HepG2 (cell line): ENCODE results near the gene FRMD8. TPM values are rescaled to one million over a fixed set of nuclear protein-coding genes. Genes with fewer than 3 reads are reported as not detected.

Experiments used
- ATAC-seq: fragments of 200-7000 bp; cut with Tn5 transposase; 3 replicates; pipeline ENCODE4 v1.9.1; 2020; ENCODE audit warnings: mild to moderate bottlenecking, moderate library complexity
- BruUV-seq: library from RNA; stranded (reverse); fragments of 400-500 nt; replicated peaks from 2 replicates; lab custom pipeline; 2021; lab: Mats Ljungman, UMichigan
- CTCF ChIA-PET: fragments of 300-600 bp; formaldehyde crosslinking; extraction: SDS; loops from one replicate; lab custom pipeline; 2021; ENCODE audit warnings: low total read pairs, inconsistent platforms, low intra/inter-chr PET ratio; lab: Yijun Ruan, JAX
- POLR2A ChIA-PET: fragments of 350-600 bp; sonication (Branson Sonifier 250); formaldehyde crosslinking; loops from one replicate; lab custom pipeline; 2020; ENCODE audit warnings: antibody characterized with exemption, inconsistent platforms; lab: Yijun Ruan, JAX
- DNase-seq: peaks from one replicate; pipeline ENCODE4 v3.0.0-alpha.2; 2015; ENCODE audit warnings: low spot score
- FAIRE-seq: peaks from 3 replicates; lab custom pipeline; 2011; peaks lifted over from hg19 to GRCh38; lab: Jason Lieb, UNC
- H2AFZ ChIP-seq: one replicate; pipeline ENCODE4 v1.6.1; 2011; ENCODE audit warnings: low read length, inconsistent platforms
- H3K27ac ChIP-seq: fragments of 300-600 bp; 3 replicates; pipeline ENCODE4 v1.8.0; 2011; ENCODE audit warnings: mixed run types, mild to moderate bottlenecking, mixed read lengths, low read length, inconsistent platforms; ENCODE audit not compliant: insufficient read depth; ENCODE audit errors: extremely low read length
- H3K27me3 ChIP-seq, 2 experiments: fragments of 200-600 bp in 1 of 2; 2 replicates in 1 of 2; 3 replicates in 1 of 2; pipeline versions ENCODE4 v1.6.0 to v1.8.0; 2011; ENCODE audit warnings: low read length in 2 of 2, mild to moderate bottlenecking in 2 of 2, moderate library complexity in 2 of 2, inconsistent platforms in 1 of 2; ENCODE audit not compliant: insufficient read depth in 2 of 2, control insufficient read depth in 1 of 2
- H3K36me3 ChIP-seq, 2 experiments: fragments of 200-600 bp in 1 of 2; replicated peaks in 1 of 2; 2 replicates in 1 of 2; 3 replicates in 1 of 2; pipeline versions ENCODE4 v1.5.1 to v1.8.0; 2011; ENCODE audit warnings: low read length in 2 of 2, inconsistent platforms in 1 of 2; ENCODE audit not compliant: insufficient read depth in 2 of 2, control insufficient read depth in 1 of 2
- H3K4me1 ChIP-seq: 2 replicates; pipeline ENCODE4 v1.5.1; 2012; ENCODE audit warnings: low read length, inconsistent platforms; ENCODE audit not compliant: insufficient read depth
- H3K4me2 ChIP-seq: 2 replicates; pipeline ENCODE4 v1.6.0; 2011; ENCODE audit warnings: low read depth, low read length, inconsistent platforms
- H3K4me3 ChIP-seq, 3 experiments: fragments of 200-600 bp in 1 of 3; sonication (generic), shearing (Covaris generic) in 1 of 3; replicated peaks in 1 of 3; 2 replicates each; pipeline ENCODE4 v1.5.1; 2011 to 2016; ENCODE audit warnings: low read length in 3 of 3, inconsistent platforms in 2 of 3, low read depth in 2 of 3, mild to moderate bottlenecking in 2 of 3, control low read depth in 1 of 3, mixed read lengths in 1 of 3; ENCODE audit not compliant: insufficient read depth in 1 of 3
- H3K79me2 ChIP-seq: one replicate; pipeline ENCODE4 v1.6.1; 2011; ENCODE audit warnings: low read length, inconsistent platforms; ENCODE audit not compliant: insufficient read depth
- H3K9ac ChIP-seq: 2 replicates; pipeline ENCODE4 v1.6.0; 2011; ENCODE audit warnings: mild to moderate bottlenecking, low read depth, low read length, inconsistent platforms; ENCODE audit not compliant: insufficient read depth
- H3K9me3 ChIP-seq: 2 replicates; pipeline ENCODE4 v1.5.1; 2012; ENCODE audit warnings: mild to moderate bottlenecking, low read length
- H4K20me1 ChIP-seq: 2 replicates; pipeline ENCODE4 v1.6.0; 2011; ENCODE audit warnings: inconsistent platforms, mild to moderate bottlenecking, low read length, moderate library complexity; ENCODE audit not compliant: insufficient read depth
- CEBPZ ChIP-seq: IDR thresholded peaks from 2 replicates; pipeline ENCODE4 v1.6.1; 2012; ENCODE audit warnings: low read length, improper control_type of control experiment
- MEIS2 ChIP-seq: sonication (generic); formaldehyde crosslinking; IDR thresholded peaks from 2 replicates; pipeline ENCODE4 v1.9.0; 2021; ENCODE audit warnings: mild to moderate bottlenecking, missing genetic modification reagents
- MIER2 ChIP-seq: IDR thresholded peaks from 2 replicates; pipeline ENCODE4 v1.6.1; 2016; ENCODE audit warnings: missing biosample characterization, missing genetic modification reagents
- NFYC ChIP-seq: IDR thresholded peaks from 2 replicates; pipeline ENCODE4 v1.6.1; 2016; ENCODE audit warnings: missing genetic modification reagents, missing compliant biosample characterization
- PCBP1 ChIP-seq: fragments of 200-400 bp; formaldehyde crosslinking; IDR thresholded peaks from 2 replicates; pipeline ENCODE4 v1.6.1; 2017; ENCODE audit warnings: mild to moderate bottlenecking, low read depth, low read length, borderline replicate concordance
- RFX5 ChIP-seq: IDR thresholded peaks from 2 replicates; pipeline ENCODE4 v1.6.1; 2011; ENCODE audit warnings: low read depth, low read length, improper control_type of control experiment
- SAP130 ChIP-seq: IDR thresholded peaks from 2 replicates; pipeline ENCODE4 v1.6.1; 2016; ENCODE audit warnings: low read depth
- SMAD1 ChIP-seq: sonication (generic); formaldehyde crosslinking; IDR thresholded peaks from 2 replicates; pipeline ENCODE4 v1.4.0; 2020; ENCODE audit warnings: missing genetic modification reagents, low read depth, mild to moderate bottlenecking, borderline replicate concordance
- U2AF1 ChIP-seq: fragments of 200-400 bp; formaldehyde crosslinking; optimal IDR thresholded peaks from 2 replicates; pipeline ENCODE3; 2017; ENCODE audit warnings: mild to moderate bottlenecking, low read depth, low read length
- ZBTB8A ChIP-seq: sonication (generic); formaldehyde crosslinking; IDR thresholded peaks from 2 replicates; pipeline ENCODE4 v1.4.0; 2020; ENCODE audit warnings: mild to moderate bottlenecking, low read depth, missing genetic modification reagents, borderline replicate concordance
- ZNF264 ChIP-seq: sonication (generic); formaldehyde crosslinking; IDR thresholded peaks from 2 replicates; pipeline ENCODE4 v1.4.0; 2020; ENCODE audit warnings: missing genetic modification reagents
- ZNF326 ChIP-seq: sonication (generic); formaldehyde crosslinking; IDR thresholded peaks from 2 replicates; pipeline ENCODE4 v1.4.0; 2020; ENCODE audit warnings: missing genetic modification reagents, borderline replicate concordance
- ZNF432 ChIP-seq: sonication (generic); formaldehyde crosslinking; IDR thresholded peaks from 2 replicates; pipeline ENCODE4 v1.5.0; 2020; ENCODE audit warnings: missing genetic modification reagents, mild to moderate bottlenecking, borderline replicate concordance
- ZNF557 ChIP-seq: sonication (generic); formaldehyde crosslinking; IDR thresholded peaks from 2 replicates; pipeline ENCODE4 v1.4.0; 2020; ENCODE audit warnings: missing genetic modification reagents
- ZNF737 ChIP-seq: sonication (generic); formaldehyde crosslinking; IDR thresholded peaks from 2 replicates; pipeline ENCODE4 v1.5.0; 2020; ENCODE audit warnings: missing genetic modification reagents, mild to moderate bottlenecking, borderline replicate concordance
- WGBS: methylation state at CpG from one replicate; pipeline ENCODE4 v1.1.6; 2017; ENCODE audit warnings: low lambda C conversion rate; 5-methylcytosine and 5-hydroxymethylcytosine counted together
- in situ Hi-C: cut with HindIII; loops from 2 replicates; pipeline ENCODE4 v1.10.0; 2017; ENCODE audit warnings: low pct_unique_long_range_greater_than_20kb; ENCODE audit not compliant: extremely low pct_ligation_motif_present
- intact Hi-C: fragments of 100-400 bp; cut with micrococcal nuclease; formaldehyde crosslinking; loops from one replicate; pipeline ENCODE4 v1.10.0; 2022; ENCODE audit not compliant: unreplicated experiment
- polyA plus RNA-seq, 8 experiments: library from polyadenylated mRNA; depleted of rRNA in 3 of 8; stranded (reverse) in 7 of 8; unstranded in 1 of 8; fragments of >200 nt; fragmentation: Illumina TruSeq in 4 of 8; extraction: Trizol in 4 of 8; gene quantifications; 2 replicates each; pipeline versions ENCODE4 v1.2.1 to v1.2.3, GENCODE V29; 2011 to 2016; ENCODE audit warnings: low read depth in 4 of 8, missing spikeins in 1 of 8, mixed read lengths in 1 of 8; ENCODE audit not compliant: insufficient read depth in 1 of 8
- total RNA-seq, 5 experiments: library from RNA; depleted of rRNA; stranded (reverse); fragments of >200 nt; fragmentation: Illumina TruSeq; extraction: Trizol; gene quantifications; 2 replicates each; pipeline ENCODE4 v1.2.3, GENCODE V29; 2016; ENCODE audit warnings: low read depth in 1 of 5
- TF ChIP-seq, protein P1 (sequence below): sonication (generic); formaldehyde crosslinking; IDR thresholded peaks from 2 replicates; pipeline ENCODE4 v1.8.0; 2022; ENCODE audit warnings: mild to moderate bottlenecking, missing genetic modification reagents, moderate library complexity

FRMD8 gene
- total and polyA plus RNA-seq, 2 of the 13 experiments (the other 11 are each of a cell fraction or from before 2014, with no cell fraction given), result 5.8 to 20.6 TPM

DNA sequence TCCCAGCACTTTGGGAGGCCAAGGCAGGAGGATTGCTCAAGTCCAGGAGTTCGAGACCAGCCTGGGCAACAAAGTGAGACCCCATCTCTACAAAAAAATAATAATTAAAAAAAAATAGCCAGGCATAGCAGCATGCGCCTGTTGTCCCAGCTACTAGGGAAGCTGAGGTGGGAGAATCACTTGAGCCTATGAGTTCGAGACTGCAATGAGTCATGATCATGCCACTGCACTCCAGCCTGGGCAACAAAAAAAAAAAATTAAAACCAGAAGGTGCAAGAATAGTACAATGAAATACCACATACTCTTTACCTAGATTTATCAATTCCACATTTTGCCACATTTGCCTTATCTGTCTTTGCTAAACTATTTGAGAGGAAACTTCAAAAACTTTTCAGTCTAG, 44.6 kb upstream of the FRMD8 start:
- no peak for DNase-seq
- FAIRE-seq, result no peak
- ChIA-PET POLR2A (interaction anchor here (1.0 kb wide), 1 partner anchor 8 kb away, joined by 3 read pairs; the partner anchor contains the start of gene DPF2), CTCF (no interaction called here)
- no peaks in the 10 kb centered on the region for H4K20me1 ChIP-seq
- TF ChIP-seq ZBTB8A (CRISPR knock-in tag), result no peak
- TF ChIP-seq ZNF326, result no peak
- no peak for TF ChIP-seq MEIS2 (CRISPR knock-in tag)
- no peak for TF ChIP-seq U2AF1
- TF ChIP-seq SMAD1, result no peak
- TF ChIP-seq ZNF432 (CRISPR knock-in tag), result no peak
- TF ChIP-seq SAP130 (CRISPR knock-in tag), result no peak
- TF ChIP-seq CEBPZ, result no peak
- TF ChIP-seq RFX5, result no peak
- TF ChIP-seq, protein P1, sequence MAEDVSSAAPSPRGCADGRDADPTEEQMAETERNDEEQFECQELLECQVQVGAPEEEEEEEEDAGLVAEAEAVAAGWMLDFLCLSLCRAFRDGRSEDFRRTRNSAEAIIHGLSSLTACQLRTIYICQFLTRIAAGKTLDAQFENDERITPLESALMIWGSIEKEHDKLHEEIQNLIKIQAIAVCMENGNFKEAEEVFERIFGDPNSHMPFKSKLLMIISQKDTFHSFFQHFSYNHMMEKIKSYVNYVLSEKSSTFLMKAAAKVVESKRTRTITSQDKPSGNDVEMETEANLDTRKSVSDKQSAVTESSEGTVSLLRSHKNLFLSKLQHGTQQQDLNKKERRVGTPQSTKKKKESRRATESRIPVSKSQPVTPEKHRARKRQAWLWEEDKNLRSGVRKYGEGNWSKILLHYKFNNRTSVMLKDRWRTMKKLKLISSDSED (CRISPR knock-in tag), result no peak
- no peak for TF ChIP-seq ZNF264 (CRISPR knock-in tag)
- TF ChIP-seq ZNF737 (CRISPR knock-in tag), result no peak
- no peak for TF ChIP-seq MIER2 (CRISPR knock-in tag)
- TF ChIP-seq NFYC (CRISPR knock-in tag), result no peak
- no peak for TF ChIP-seq PCBP1
- no peak for TF ChIP-seq ZNF557
- no peak overlapping the region for H3K9ac ChIP-seq
- ATAC-seq, result no peak
- 98% methylated on average over 3 of the region's 3 CpGs for WGBS
- peaks cover 26% of the 10 kb centered on the region for H3K79me2 ChIP-seq
- H3K4me3 ChIP-seq, result no peak overlapping the region
- peaks cover 41 to 71% of the 10 kb centered on the region in 2 experiments for H3K36me3 ChIP-seq
- H3K27me3 ChIP-seq, result no peaks in the 10 kb centered on the region
- no peak overlapping the region for H3K4me2 ChIP-seq
- H2AFZ ChIP-seq, result no peak overlapping the region
- H3K4me1 ChIP-seq, result no peaks in the 10 kb centered on the region
- BruUV-seq, result no TSS peak
- in situ Hi-C loops, result no loop called here
- H3K9me3 ChIP-seq, result no peaks in the 10 kb centered on the region
- intact Hi-C loops, result no loop called here
- no peak overlapping the region for H3K27ac ChIP-seq
